Smooth muscle cell (in vitro differentiated cells): ENCODE results near the gene PIAS4. TPM values are rescaled to one million over a fixed set of nuclear protein-coding genes. Genes with fewer than 3 reads are reported as not detected.

Experiments
- DNase-seq: peaks from one replicate; lab custom pipeline; 2025; ENCODE audit not compliant: unreplicated experiment; lab: John Stamatoyannopoulos, UW
- H2AFZ ChIP-seq: fragments of 200-600 bp; sonication (generic); 2 replicates; pipeline ENCODE4 v1.6.0; 2016; ENCODE audit warnings: antibody characterized with exemption, low read depth, mild to moderate bottlenecking
- H3F3A ChIP-seq: fragments of 200-600 bp; sonication (generic); 2 replicates; pipeline ENCODE4 v1.6.0; 2017; ENCODE audit warnings: antibody characterized with exemption, low read depth
- H3K27ac ChIP-seq: fragments of 200-600 bp; sonication (generic); 2 replicates; pipeline ENCODE4 v1.5.1; 2016; ENCODE audit warnings: low read depth, mild to moderate bottlenecking
- H3K27me3 ChIP-seq: fragments of 200-600 bp; sonication (generic); 2 replicates; pipeline ENCODE4 v1.6.1; 2016; ENCODE audit warnings: low read depth, mild to moderate bottlenecking
- H3K36me3 ChIP-seq: fragments of 200-600 bp; sonication (generic); 2 replicates; pipeline ENCODE4 v1.5.1; 2016; ENCODE audit warnings: low read depth
- H3K4me1 ChIP-seq: fragments of 200-600 bp; sonication (generic); 2 replicates; pipeline ENCODE4 v1.5.1; 2016; ENCODE audit warnings: low read depth
- H3K4me2 ChIP-seq: fragments of 200-600 bp; sonication (generic); 2 replicates; pipeline ENCODE4 v1.6.0; 2016; ENCODE audit warnings: mild to moderate bottlenecking
- H3K4me3 ChIP-seq: fragments of 200-600 bp; sonication (generic); 2 replicates; pipeline ENCODE4 v1.5.1; 2016; ENCODE audit warnings: mild to moderate bottlenecking
- H3K79me2 ChIP-seq: fragments of 200-600 bp; sonication (generic); 2 replicates; pipeline ENCODE4 v1.6.0; 2016; ENCODE audit warnings: low read depth, mild to moderate bottlenecking
- H3K9ac ChIP-seq: fragments of 200-600 bp; sonication (generic); 2 replicates; pipeline ENCODE4 v1.6.0; 2016; ENCODE audit warnings: low read depth
- H3K9me3 ChIP-seq: fragments of 200-600 bp; sonication (generic); replicated peaks from 2 replicates; pipeline ENCODE4 v1.5.1; 2016; ENCODE audit warnings: low read depth
- H4K20me1 ChIP-seq: fragments of 200-600 bp; sonication (generic); 2 replicates; pipeline ENCODE4 v1.6.0; 2016; ENCODE audit warnings: low read depth
- CTCF ChIP-seq: fragments of 200-600 bp; sonication (generic); IDR thresholded peaks from 2 replicates; pipeline ENCODE4 v1.5.1; 2017; ENCODE audit warnings: borderline replicate concordance, mild to moderate bottlenecking, antibody characterized with exemption; ENCODE audit not compliant: insufficient read depth, poor library complexity, severe bottlenecking
- WGBS: methylation state at CpG from one replicate; pipeline ENCODE4 v1.1.7; 2016; ENCODE audit warnings: low lambda C conversion rate; 5-methylcytosine and 5-hydroxymethylcytosine counted together
- polyA plus RNA-seq: library from polyadenylated mRNA; unstranded; fragments of >200 nt; fragmentation: Nextera tagmentation; extraction: Ambion mirVana; gene quantifications from 2 replicates; pipeline ENCODE4 v1.2.1, GENCODE V29; 2016
- total RNA-seq: library from RNA; depleted of rRNA; stranded (reverse); fragments of >200 nt; gene quantifications from 2 replicates; pipeline ENCODE4 v1.2.3, GENCODE V29; 2014

The PIAS4 gene
- total and polyA plus RNA-seq, 2 experiments from 2014 or later, result 8.1 to 17.3 TPM

GRCh38 chr19:4019578-4019977, 12.0 kb downstream of the PIAS4 start:
- H3K9me3 ChIP-seq, result no peaks in the 10 kb centered on the region
- H3K4me3 ChIP-seq, result no peak overlapping the region
- H3K4me2 ChIP-seq, result no peak overlapping the region
- H4K20me1 ChIP-seq, result peaks cover 77% of the 10 kb centered on the region
- no peak for DNase-seq
- H3K4me1 ChIP-seq, result no peaks in the 10 kb centered on the region
- 90% methylated on average over 17 of the region's 17 CpGs for WGBS
- H2AFZ ChIP-seq, result no peak overlapping the region
- no peaks in the 10 kb centered on the region for H3F3A ChIP-seq
- H3K27ac ChIP-seq, result no peak overlapping the region
- TF ChIP-seq CTCF, result no peak
- H3K9ac ChIP-seq, result no peak overlapping the region
- no peaks in the 10 kb centered on the region for H3K27me3 ChIP-seq
- peaks cover 63% of the 10 kb centered on the region for H3K79me2 ChIP-seq
- no peaks in the 10 kb centered on the region for H3K36me3 ChIP-seq

DNA sequence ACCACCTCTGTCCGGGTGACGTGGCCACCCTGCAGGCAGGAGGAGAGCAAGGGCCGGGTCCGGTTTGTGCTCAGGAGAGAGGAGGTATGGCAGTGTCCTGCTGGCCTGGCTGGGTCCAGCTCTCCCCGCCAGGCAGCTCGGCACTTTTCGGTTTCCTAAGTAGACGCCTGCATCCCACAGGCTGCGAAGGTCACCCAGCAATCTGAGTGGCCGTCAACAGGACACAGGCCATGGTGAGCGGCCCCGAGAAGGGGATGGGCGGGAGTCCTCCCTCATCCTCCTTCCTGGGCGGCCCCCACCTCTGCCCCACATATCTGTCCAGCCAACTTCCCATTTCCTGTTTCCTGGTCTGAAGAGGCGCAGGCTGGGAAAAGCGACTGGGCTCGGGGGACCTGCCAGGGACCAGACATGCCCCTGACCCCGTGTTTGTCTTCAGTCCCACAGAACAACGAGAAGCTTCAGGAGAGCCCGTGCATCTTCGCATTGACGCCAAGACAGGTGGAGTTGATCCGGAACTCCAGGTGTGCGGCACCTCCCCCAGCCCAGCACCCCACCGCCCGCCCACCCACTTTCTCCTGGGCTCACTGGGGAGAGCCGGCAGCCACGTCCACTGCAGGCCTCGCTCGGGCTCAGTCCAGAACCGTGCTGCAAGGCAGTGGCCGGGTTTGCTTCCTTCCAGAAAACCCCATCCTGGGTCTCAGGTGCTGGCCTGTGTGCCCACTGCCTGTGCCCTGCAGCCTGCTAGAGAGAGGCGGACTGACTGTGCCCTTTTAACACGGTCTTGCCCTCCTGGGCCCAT, 16.3 kb downstream of the PIAS4 start:
- no peaks in the 10 kb centered on the region for H3K27me3 ChIP-seq
- no peak for TF ChIP-seq CTCF
- no peak overlapping the region for H3K4me3 ChIP-seq
- H3F3A ChIP-seq, result no peaks in the 10 kb centered on the region
- no peaks in the 10 kb centered on the region for H3K4me1 ChIP-seq
- H3K27ac ChIP-seq, result no peak overlapping the region
- no peaks in the 10 kb centered on the region for H3K36me3 ChIP-seq
- WGBS, result 92% methylated on average over 33 of the region's 34 CpGs
- peaks cover 37% of the 10 kb centered on the region for H3K79me2 ChIP-seq
- H2AFZ ChIP-seq, result no peak overlapping the region
- H4K20me1 ChIP-seq, result peaks cover 40% of the 10 kb centered on the region
- no peaks in the 10 kb centered on the region for H3K9me3 ChIP-seq
- no peak for DNase-seq
- no peak overlapping the region for H3K9ac ChIP-seq
- H3K4me2 ChIP-seq, result no peak overlapping the region

GRCh38 chr19:4025317-4025716, 17.8 kb downstream of the PIAS4 start:
- Histone ChIP-seq H3K9ac (no peak overlapping the region), H3K4me3 (no peak overlapping the region), H3K4me1 (no peaks in the 10 kb centered on the region), H2AFZ (no peak overlapping the region), H3K79me2 (peaks cover 27% of the 10 kb centered on the region), H3K4me2 (no peak overlapping the region), H3K27ac (no peak overlapping the region), H4K20me1 (peaks cover 25% of the 10 kb centered on the region), H3K36me3 (no peaks in the 10 kb centered on the region), H3K9me3 (no peaks in the 10 kb centered on the region), H3K27me3 (no peaks in the 10 kb centered on the region), H3F3A (no peaks in the 10 kb centered on the region)
- TF ChIP-seq CTCF, result no peak
- no peak for DNase-seq
- WGBS, result 80% methylated on average over 9 of the region's 11 CpGs

GRCh38 chr19:4027146-4027545, 19.6 kb downstream of the PIAS4 start:
- Histone ChIP-seq H3K79me2 (peaks cover 11% of the 10 kb centered on the region), H3K4me1 (no peaks in the 10 kb centered on the region), H3K9me3 (no peaks in the 10 kb centered on the region), H3F3A (no peaks in the 10 kb centered on the region), H3K9ac (no peak overlapping the region), H3K27ac (no peak overlapping the region), H3K27me3 (no peaks in the 10 kb centered on the region), H3K4me3 (no peak overlapping the region), H2AFZ (no peak overlapping the region), H4K20me1 (peaks cover 16% of the 10 kb centered on the region), H3K4me2 (no peak overlapping the region), H3K36me3 (no peaks in the 10 kb centered on the region)
- TF ChIP-seq CTCF, result no peak
- WGBS, result 96% methylated on average over 16 of the region's 16 CpGs
- no peak for DNase-seq
